HG03097 (cell line): Measurements from ENCODE around the gene CCR5.
"Not testable (repeated sequence)": the region's sequence is repeated elsewhere in the genome, so short reads cannot be mapped to it uniquely, and the experiment has no call there.

Source experiments
- ATAC-seq: cut with Tn5 transposase; IDR thresholded peaks from one replicate; pipeline ENCODE4 v1.9.1; 2021; ENCODE audit not compliant: unreplicated experiment, low FRiP score

CCR5 gene

GRCh38 chr3:46370839-46371518 is at the start of gene CCR5:
Gene CCR5, plus strand, starts transcription at chr3:46370946. Its CDS starts 1,957 bp downstream, at chr3:46372903.
- ATAC-seq, result no peak

GRCh38 chr3:46321461-46322104 is 49.2 kb upstream of the CCR5 start:
- ATAC-seq, result no peak

- no peak for ATAC-seq
Measured at GRCh38 chr3:46324036-46324435, 46.7 kb upstream of the CCR5 start.

DNA sequence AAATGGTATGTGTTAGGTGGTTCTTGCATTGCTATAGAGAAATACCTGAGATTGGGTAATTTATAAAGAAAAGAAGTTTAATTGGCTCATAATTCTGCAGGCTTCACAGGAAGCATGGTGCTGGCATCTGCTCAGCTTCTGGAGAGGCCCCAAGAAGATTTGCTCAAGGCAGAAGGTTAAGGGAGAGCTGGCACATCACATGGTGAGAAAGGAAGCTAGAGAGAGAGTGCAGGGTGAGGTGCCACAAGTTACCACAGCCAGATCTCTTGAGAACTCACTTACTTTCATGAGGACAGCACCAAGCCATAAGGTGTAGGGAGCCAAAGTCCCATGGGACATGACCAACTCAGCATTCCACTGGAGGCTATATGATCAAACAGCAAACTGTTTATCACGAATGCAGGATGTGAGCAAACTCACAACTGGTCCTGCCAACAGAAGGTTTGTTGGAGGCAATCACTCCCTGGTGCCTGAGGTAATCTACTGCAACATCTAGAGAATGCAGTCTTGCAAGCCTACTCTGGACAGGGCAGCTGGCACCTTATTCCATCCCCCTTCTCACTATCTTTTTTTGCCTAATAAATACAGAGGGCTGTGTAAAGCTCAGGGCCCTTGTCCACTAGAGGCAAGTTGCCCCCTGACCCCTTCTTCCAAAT is 45.0 kb upstream of the CCR5 start:
- ATAC-seq, result no peak

DNA sequence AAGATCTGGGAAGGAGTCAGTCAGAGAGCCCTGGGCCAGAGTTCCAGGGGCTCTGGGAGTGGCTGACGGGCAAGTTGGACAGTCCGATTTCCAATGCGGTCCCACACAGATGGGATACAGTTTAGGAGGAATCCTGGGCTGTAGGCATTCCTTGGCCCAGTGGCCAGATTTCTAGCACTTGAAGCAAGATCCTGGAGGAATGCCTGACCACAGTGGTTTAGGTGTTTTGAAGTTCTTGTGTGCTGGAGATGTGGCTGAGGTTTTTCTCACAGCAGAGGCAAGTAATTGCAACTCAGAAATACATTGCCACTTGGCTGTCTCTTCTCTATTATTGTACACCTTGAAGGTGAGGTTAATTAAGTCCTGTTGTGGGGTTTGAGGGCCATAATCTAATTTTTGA is 40.1 kb upstream of the CCR5 start:
- ATAC-seq, result not testable (repeated sequence)

GRCh38 chr3:46334741-46335478 is 35.8 kb upstream of the CCR5 start:
- no peak for ATAC-seq

DNA sequence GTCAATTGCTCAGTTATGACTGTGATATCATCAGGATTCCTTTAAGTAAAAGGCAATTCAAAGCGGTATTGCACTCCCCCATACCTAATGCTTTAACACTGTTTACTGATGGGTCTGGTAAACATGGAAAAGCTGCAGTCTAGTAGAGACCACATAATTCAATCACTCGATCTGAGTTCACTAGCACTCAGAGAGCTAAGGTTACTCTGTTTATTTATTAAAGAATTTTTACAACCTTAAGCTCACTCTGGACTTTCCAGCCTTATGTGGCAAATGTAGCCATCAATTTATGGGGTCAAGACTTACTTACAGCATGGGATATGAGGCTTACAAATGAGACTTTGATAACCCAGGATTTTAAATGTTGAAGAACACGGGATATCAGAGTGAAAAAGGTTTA is 35.2 kb upstream of the CCR5 start:
- no peak for ATAC-seq

DNA sequence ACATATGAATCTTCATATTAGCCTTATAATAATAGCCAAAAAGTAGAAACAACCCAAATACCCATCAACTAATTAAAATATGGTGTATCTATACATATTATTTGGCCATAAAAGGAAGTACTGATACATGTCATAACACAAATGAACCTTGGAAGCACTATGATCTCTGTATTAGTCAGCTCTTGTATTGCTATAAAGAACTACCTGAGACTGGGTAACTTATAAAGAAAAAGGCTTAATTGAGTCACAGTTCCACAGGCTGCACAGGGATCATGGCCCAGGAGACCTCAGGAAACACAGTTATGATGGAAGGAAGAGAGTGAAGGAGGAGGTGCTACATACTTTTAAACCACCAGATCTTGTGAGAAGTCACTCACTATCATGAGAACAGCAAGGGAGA is 32.8 kb upstream of the CCR5 start:
- ATAC-seq, result no peak

DNA sequence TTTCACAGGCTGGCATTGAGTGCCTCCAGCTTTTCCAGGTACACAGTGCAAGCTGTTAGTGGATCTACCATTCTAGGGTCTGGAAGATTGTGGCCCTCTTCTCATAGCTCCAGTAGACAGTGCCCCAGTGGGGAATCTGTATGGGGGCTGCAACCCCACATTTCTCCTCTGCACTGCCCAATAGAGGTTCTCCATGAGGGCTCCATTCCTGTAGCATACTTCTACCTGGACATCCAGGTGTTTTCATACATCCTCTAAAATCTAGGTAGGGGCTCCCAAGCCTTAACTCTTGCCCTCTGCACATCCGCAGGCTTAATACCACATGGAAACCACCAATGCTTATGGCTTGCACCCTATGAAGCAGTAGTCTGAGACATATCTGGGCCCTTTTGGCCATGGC is 31.9 kb upstream of the CCR5 start:
- no peak for ATAC-seq

GRCh38 chr3:46344476-46344875 is 26.3 kb upstream of the CCR5 start:
- ATAC-seq, result no peak

DNA sequence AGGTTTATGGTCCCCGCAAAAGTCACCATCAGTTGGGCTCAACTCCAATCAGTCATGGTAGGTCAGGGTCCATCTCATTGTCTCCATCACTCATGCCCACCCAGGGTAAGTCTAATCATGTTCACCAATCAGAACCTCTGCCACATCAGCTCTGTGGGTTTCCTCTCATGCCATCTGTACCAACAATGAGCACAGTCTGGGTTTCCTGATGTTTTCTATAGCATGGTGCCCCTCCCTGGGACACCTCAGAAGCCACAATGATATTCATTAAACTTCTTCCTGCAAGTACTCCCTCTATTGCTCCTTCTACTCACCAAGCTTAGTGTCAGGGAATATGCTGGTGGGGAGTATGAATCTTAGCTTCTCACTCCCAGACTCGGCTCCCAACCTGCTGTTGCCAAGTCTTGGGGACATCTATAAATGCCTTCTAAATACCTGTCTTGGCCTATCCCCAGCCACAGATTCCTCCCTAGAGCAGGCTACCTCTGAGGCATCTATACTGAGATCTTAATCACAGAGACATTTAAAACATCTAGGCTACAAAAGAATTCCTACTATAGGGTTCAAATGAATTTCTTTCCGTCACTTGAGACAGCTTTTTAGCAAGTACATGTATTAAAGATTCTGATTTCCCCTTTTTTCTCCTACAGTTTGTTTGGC is 21.8 kb upstream of the CCR5 start:
- no peak for ATAC-seq

GRCh38 chr3:46349484-46350261 is 21.1 kb upstream of the CCR5 start:
- ATAC-seq, result peak; percentile 63

GRCh38 chr3:46350262-46350565 is 20.5 kb upstream of the CCR5 start:
- ATAC-seq, result peak; percentile 27

DNA sequence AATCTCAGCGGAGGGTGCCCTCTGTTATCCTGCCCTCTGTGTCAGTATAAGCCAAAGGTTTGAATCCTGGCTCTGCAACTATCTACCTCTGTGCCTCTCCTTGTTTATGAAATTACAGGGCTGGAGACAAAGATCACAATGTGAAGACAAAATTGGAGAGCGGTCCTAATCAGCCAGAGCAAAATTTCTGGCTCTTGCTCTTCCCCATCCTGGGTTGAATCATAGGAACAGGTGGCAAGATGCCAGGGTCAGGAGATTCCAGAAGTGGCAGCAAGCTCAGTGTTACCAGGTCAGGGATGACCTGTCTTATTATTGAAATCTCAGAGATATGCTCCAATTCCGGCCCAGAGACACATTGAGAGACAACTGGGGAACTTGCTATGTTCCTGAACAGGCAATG is 19.1 kb upstream of the CCR5 start:
- no peak for ATAC-seq

DNA sequence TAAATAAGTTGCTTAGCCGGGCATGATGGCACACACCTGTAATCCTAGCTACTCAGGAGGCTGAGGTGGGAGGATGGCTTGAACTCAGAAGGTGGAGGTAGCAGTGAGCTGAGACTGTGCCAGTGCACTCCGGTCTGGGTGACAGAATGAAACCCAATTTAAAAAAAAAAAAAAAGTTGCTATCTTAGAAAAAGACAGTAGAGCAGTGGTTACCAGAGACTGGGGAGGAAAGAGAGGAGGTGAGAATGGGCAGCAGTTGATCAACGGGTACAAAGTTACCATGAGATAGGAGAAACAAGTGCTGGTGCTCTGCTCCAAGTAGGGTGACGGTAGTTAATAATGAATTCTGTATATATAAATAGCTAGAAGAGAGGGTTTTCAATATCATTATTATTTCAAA is 17.7 kb upstream of the CCR5 start:
- ATAC-seq, result no peak

- no peak for ATAC-seq
Measured at GRCh38 chr3:46353647-46354410, 16.9 kb upstream of the CCR5 start, which contains the start of gene CCR2. Gene CCR2, plus strand, starts transcription at chr3:46354111. Its CDS starts 3,417 bp downstream, at chr3:46357528.

GRCh38 chr3:46354478-46354877 is 16.3 kb upstream of the CCR5 start:
- no peak for ATAC-seq

GRCh38 chr3:46354984-46355383 is 15.8 kb upstream of the CCR5 start:
- no peak for ATAC-seq

DNA sequence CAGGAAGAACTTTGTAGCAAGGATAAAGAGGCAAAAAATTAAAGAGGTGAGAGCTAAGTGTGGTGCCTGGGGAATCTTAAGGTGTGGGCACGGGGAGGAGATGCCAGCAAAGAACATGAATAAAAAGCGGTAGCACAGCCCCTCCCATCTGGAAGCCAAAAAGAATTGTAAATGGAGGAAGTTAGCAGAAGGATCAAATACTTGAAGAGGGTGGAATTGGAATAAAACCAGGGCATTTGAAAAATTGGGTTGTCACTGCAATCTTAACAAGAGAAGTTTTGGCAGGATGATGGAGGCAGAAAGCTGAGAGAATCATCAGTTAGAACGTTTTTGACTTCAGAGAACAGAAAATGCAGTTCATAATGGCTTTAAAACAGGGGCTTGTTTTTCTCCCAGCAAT is 14.5 kb upstream of the CCR5 start:
- ATAC-seq, result no peak
